ENCODE data around the gene NTPCR.

- TF ChIP-seq EP300 (IDR thresholded peaks at IDR 0.05), result no peak
- no peak for TF ChIP-seq POLR2A (IDR thresholded peaks at IDR 0.05)
- peak in 1 of 4 experiments; percentile 36 for TF ChIP-seq CTCF (IDR thresholded peaks at IDR 0.05)
These were observed 74.7 kb downstream of the NTPCR start for GRCh38 chr1:233025157-233025556.

All from gastroesophageal sphincter (tissue), 3 donors.